ENCODE results near the gene FBXO45.
"Not testable (repeated sequence)": the region's sequence is repeated elsewhere in the genome, so short reads cannot be mapped to it uniquely, and the experiment has no call there.

Gene FBXO45, protein sequence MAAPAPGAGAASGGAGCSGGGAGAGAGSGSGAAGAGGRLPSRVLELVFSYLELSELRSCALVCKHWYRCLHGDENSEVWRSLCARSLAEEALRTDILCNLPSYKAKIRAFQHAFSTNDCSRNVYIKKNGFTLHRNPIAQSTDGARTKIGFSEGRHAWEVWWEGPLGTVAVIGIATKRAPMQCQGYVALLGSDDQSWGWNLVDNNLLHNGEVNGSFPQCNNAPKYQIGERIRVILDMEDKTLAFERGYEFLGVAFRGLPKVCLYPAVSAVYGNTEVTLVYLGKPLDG
- 46.3 to 48.9 reads per million in 2 experiments for total RNA-seq

DNA sequence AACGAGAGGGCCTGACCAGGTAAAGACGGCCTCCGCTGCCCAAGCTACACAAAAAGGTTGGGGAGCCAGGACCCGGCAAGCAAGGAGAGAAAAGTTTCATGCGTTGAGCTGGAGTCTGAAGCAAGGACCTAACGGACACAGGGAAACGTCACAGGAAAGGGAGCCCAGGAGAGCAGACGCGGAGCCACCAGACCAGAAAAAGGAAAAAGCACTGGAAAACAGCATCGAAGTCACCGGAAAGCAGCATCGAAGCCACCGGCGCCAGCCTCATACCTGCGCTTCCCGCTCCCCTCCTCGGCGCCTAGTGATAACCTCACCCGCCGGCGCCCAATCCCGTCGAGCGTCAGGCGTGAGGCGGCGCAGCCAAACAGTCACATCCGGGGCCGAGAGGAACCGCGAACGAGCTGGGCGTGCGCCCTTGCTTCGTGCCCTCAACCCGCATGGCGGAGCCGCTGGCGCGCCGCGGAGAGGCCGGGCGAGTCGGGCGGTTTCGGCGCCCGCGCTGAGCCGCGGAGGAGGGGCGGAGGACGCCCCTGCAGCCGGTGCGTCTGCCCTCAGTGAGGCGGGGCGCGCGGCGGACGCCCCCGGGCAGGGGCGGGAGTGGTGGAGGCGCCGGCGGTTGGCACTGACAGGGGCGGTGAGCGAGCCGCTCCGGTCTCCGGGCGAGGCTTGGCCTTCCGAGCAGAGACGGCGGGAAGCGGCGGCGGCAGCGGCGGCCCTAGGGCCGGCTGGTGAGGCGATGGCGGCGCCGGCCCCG lies at the start of gene FBXO45, which contains the start of gene WDR53:
Gene FBXO45, plus strand, starts transcription at position 415 of the 757 bp plus-strand sequence. Its CDS starts 325 bp downstream, at position 740.
Gene WDR53, minus strand, starts transcription at position 309 of the 757 bp plus-strand sequence. CDS start 7,079 bp downstream, outside the sequence.
- DNase-seq (ENCODE audit: low read depth), result peak; percentile 93

DNA sequence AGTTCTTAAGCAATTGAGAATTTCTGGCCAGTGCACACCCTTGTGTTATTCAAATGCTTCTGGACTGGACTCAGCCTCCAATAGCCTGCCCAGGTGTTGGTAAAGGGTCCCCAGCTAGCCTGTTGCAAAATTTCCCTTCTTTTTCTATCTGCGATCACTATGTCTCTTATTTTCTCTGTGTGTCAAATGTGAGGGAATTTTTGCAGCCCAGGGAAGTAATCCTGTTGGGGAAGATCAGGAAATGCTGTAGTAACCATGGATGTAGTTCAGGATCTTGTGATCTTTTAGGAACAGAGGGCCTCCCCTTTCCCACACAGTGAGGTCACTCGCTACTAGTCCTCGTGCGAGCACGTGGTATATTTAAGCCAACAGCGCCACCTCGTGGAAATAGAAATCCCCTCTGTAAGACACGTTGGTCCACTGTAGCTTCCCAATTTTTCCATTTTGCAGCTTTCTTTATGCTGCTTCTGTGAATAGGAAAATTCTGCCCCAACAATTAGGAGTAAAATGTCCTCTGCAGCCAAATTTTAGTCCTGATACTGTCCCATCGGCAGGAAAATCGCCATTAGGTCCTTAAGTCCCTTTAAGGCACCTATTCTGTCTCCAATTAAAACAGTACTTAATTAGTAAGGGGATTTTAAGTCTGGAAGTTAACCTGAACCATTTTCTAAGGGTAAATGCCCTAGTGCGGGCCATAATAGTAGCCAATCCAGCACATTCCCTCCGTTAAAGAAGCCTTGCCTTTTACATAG lies 49.3 kb upstream of the FBXO45 start:
- peak; percentile 36 for DNase-seq (ENCODE audit: low read depth)

DNA sequence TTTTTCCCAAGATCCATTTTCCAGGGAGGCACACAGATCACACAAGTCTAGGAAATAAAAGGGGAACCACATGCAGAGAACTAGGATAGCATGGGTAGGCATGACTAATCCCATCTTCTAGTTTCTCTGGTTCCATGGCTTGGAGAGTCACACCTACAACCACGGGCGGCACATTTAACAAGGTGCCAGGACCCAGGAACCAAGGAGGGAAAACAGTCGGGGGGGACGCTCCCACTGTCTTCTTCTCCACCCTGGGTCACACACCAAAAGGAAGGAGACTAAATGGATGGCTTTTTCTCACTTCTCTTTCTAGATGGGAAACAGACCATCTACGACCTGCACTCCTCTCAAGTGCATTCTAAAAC lies 48.8 kb upstream of the FBXO45 start:
- DNase-seq (ENCODE audit: low read depth), result no peak

DNA sequence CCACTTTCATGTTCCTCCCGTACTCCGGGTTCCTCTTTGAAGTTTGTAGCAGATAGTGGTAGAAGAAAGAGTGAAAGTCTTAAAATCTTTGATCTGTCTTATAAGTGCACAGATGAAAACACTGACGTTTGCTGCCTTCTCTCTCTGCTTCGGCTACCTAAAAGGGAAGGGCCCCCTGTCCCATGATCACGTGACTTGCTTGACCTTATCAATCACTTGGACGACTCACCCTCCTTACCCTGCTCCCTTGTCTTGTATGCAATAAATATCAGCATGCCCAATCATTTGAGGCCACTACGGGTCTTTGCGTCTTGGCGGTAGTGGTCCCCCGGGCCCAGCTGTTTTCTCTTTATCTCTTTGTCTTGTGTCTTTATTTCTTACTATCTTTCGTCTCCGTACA lies 47.2 kb upstream of the FBXO45 start:
- not testable (repeated sequence) for DNase-seq (ENCODE audit: low read depth)

DNA sequence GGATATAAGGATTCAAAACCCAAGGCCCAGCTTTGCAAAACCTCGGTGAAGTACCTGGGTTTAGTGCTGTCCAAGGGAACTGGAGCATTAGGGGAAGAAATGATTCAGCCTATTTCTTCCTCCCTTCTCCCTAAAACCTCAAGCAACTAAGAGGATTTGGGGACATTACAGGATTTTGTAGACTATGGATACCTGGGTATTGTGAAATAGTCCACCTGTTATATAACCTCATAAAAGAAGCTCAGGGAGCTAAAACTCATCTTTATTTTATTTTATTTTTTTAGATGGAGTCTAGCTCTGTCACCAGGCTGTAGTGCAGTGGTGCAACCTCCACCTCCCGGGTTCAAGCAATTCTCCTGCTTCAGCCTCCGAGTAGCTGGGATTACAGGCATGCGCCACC lies 44.6 kb upstream of the FBXO45 start:
- DNase-seq (ENCODE audit: low read depth), result no peak

DNA sequence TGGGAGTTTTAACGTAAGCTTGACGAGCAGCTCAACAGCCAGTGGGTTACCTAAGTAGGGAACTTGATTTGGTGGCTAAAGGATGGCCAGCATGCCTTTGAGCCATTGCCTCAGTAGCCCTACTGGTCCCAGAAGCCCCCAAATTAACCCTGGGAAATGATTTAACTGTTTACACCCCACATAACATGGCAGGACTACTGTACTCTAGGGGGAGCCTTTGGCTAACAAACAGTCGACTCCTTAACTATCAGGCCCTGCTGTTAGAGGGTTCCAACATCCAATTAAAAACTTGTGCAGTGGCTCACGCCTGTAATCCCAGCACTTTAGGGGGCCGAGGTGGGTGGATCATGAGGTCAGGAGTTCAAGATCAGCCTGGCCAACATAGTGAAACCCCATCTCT lies 43.9 kb upstream of the FBXO45 start:
- DNase-seq (ENCODE audit: low read depth), result no peak

DNA sequence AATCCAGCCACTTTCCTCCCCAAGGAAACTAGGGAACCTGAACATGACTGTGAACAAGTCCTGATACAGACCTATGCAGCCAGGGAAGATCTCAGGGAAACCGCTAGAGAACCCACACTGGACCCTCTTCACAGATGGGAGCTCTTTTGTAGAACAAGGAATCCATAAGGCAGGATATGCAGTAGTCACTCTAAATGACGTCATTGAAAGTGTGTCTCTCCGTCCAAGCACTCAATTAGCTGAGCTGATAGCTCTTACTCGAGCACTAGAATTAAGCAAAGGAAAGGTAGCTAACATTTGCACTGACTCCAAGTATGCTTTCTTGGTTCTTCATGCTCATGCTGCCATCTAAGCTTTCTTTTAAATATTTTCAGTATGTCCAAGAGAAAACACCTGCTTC lies 43.3 kb upstream of the FBXO45 start:
- DNase-seq (ENCODE audit: low read depth), result no peak

DNA sequence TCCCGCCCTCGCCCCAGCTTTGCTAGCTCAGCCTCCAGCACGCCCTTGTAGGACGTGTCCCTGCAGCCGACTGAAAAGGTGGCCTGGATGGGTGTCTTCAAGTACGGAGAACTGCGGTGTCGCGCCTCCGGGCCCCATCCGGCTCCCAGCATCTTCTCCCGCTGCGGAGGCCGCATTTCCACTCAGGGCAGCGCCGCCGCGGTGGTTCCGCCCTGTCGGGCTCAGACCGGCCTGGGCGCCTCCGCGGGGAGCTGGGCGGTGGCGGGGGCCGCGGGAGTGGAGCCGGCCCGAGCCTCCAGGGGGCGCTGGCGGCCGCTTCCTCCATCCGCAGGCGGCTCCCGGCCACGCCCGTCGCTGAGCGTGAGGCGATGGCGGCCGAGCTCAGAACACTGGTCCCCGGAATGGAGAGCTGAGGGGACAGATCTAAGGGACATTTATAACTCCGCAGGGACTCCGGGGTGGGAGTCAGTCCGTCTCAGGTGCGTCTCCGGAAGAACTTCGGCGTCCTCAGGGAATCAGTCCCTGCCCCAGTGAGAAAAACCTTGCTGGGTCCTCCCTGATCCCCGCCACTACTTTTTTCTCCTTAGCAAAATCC lies 39.7 kb upstream of the FBXO45 start:
- DNase-seq (ENCODE audit: low read depth), result peak; percentile 25

DNA sequence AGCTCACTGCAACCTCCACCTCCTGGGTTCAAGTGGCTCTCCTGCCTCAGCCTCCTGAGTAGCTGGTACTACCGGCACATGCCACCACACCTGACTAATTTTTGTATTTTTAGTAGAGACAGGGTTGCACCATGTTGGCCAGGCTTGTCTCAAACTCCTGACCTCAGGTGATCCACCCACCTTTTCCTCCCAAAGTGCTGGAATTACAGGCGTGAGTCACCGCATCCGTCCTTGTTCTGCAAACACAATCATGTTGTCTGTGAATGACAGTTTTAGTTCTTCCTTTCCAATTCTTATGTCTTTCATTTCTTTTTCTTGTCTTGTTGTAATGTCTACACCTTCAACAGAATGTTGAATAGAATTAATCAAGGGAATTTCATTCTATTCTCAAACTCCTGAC lies 37.0 kb upstream of the FBXO45 start:
- DNase-seq (ENCODE audit: low read depth), result no peak

DNA sequence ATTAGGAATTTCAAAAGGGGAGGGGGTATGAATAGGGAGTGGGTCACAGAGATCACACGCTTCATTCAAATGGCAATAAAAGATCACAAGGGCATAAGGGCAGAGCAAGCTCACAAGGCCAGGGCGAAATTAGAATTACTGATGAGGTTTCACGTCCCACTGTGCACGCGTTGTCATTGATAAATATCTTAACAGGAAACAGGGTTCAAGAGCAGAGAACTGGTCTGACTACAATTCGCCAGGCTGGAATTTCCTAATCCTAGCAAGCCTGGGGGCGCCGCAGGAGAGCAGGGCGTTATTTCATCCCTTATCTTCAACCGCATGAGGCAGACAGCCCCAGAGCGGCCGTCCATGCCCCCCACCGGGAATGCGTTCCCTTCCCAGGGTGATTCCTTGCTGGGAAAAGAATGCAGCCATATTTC lies 35.2 kb upstream of the FBXO45 start:
- no peak for DNase-seq (ENCODE audit: low read depth)

DNA sequence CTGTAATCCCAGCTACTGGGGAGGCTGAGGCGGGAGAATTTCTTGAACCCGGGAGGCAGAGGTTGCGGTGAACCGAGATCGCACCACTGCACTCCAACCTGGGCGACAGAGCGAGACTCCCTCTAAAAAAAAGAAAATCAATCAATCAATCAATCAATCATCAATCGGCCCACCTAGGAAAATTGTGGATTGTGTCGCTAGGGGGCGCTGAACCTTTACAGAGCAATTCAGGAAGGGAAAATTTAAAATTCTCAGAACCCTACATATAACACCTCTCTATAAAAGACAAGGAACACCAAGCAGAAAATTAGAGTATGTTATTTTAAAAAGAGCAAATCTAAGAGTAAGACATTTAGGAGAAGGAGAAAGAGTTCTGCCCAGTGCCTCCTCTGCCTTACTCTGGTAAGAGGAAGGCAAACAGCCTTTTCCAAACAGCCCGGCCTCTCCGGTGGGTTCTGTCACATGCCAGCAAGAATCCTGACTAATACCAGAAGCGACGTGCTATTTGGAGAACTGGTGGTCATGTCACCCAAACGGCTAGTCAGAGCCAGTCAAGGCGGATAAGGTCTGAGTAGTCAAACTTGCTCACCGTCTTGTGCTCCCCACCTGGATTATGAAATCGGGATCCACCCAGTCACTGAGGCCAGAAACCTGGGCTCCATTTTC lies 31.0 kb upstream of the FBXO45 start:
- DNase-seq (ENCODE audit: low read depth), result peak; percentile 51

DNA sequence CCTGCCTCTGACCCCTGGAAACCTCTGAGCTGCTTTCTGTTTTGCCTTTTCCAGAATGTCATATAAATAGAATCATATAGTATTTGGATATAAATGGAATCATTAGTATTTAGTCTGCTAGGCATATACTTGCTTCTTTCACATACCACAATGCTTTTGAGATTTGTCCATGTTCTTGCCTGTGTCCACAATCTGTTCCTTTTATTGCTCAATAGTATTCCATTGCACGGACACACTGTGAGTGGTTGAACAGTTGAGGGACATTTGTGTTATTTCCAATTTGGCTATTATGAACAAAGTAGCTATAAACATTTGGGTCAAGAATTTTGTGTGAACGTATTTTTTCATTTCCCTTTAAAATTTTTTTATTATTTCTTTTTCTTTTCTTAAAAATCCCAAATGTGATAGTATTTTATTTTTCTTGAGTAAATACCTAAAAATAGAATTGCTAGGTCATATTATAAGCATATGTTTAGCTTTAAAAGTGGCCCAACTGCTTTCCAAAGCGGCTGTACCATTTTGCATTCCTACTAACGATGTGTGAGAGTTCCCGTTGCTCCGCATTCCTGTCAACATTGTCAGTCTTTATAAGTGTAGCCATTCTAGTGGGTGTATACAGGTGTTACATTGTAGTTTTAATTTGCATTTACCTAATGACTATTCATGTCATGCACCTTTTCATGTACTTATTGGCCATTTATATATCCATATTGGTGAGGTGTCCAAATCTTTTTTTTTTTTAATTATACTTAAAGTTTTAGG lies 26.6 kb upstream of the FBXO45 start:
- no peak for DNase-seq (ENCODE audit: low read depth)

DNA sequence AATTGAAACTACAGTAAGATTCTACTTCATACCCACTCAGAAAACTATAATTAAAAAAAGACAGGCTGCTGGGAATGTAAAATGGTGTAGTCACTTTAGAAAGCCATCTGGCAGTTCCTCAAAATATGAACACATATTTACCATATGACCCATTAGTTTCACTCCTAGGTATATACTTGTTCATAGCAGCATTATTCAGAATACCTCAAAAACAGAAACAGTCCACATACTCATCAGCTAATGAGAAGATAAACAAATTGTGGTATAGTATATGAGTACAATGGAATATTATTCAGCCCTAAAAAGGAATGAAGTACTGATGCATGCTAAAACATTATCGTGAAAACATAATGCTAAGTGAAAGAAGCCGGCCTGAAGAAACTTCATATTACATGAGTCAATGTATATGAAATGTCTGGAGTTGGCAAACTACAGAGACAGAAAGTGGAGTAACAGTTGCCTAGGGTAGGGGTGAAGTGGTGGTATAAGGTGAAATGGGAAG lies 23.9 kb upstream of the FBXO45 start:
- no peak for DNase-seq (ENCODE audit: low read depth)

DNA sequence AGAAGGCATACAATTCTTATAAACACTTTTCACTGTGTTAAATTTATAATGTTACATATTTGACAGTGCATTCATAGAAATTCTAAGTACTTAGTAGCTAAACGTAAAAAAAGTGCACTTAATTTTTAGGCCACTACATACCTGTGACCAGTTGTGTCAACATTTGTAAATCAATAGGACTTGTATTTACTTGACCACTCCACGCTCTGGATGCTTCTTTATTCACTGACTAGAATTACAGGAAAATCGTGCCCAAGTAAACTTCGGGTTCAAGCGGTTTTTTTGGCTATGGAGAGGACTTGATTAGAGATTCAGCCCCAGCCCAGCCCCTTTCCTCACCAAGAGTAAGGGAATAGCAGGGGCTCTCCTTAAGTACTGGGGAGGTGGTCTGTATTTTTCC lies 21.9 kb upstream of the FBXO45 start:
- no peak for DNase-seq (ENCODE audit: low read depth)

DNA sequence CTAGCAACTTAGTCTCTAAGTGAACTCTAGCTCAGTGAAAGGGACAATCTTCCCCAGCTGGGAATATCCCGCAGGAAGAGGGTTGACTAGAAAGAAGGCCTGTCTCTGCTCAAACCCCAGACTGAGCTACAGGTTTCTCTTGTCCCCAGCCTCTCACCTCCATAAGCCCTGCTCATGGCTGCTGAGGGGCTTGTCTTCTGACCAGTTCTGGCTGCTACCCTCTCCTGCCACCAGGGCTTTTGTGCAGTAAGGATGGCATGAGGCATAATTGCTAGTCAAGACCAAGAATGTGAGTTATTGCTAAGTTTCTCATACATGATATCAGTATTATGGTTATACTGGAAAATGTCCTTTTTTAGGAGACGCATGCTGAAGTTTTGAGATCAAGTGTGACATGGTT lies 21.4 kb upstream of the FBXO45 start:
- DNase-seq (ENCODE audit: low read depth), result no peak

DNA sequence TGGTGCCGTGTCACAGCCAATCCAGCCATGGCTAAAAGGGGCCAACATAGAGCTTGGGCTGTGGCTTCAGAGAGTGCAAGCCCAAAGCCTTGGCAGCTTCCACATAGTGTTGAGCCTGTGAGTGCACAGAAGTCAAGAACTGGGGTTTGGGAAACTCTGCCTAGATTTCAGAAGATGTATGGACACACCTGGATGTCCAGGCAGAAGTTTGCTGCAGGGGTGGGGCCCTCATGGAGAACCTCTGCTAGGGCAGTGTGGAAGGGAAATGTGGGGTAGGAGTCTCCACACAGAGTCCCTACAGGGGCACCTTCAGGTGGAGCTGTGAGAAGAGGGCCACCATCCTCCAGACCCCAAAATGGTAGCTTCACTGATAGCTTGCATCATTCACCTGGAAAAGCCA lies 19.1 kb upstream of the FBXO45 start:
- not testable (repeated sequence) for DNase-seq (ENCODE audit: low read depth)

DNA sequence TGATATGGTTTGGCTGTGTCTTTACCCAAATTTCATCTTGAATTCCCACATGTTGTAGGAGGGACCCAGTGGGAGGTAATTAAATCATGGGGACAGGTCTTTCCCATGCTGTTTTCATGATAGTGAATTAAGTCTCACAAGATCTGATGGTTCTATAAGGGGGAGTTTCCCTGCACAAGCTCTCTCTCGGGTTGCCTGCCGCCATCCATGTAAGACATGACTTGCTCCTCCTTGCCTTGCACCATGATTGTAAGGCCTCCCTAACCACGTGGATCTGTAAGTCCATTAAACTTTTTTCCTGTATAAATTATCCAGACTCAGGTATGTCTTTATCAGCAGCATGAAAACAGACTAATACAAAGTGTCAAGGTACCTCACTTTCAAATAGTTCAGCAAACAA lies 18.3 kb upstream of the FBXO45 start:
- not testable (repeated sequence) for DNase-seq (ENCODE audit: low read depth)

DNA sequence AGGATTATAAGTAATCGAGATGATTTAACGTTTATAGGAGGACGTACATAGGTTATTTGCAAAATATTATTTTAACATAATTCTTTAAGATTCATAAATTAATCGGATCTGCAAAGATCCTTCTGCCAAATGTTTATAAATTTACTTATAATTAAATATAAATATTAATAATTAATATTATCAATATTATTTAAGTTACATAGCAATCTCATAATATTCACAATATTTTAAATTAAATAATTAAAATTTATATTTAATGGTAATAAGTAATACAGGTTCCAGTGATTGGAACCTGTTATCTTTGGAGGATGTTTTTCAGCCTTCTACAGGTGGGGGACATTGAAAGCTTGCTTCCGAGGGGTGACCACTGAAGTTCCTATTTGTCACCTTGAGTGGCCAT lies 16.2 kb upstream of the FBXO45 start:
- DNase-seq (ENCODE audit: low read depth), result no peak

DNA sequence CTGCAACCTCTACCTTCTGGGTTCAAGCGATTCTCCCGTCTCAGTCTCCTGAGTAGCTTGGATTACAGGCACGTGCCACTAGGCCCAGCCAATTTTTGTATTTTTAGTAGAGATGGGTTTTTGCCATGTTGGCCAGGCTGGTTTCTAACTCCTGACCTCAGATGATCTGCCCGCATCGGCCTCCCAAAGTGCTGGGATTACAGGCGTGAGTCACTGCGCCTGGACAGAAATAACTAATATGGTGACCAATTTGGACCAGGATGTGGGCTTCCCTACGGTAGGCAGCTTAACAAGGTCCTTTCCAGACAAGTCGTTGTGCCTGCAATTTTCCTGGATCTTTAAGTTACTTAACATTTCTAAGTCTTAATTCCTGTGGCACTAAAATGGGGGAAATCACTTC lies 14.9 kb upstream of the FBXO45 start:
- DNase-seq (ENCODE audit: low read depth), result no peak

DNA sequence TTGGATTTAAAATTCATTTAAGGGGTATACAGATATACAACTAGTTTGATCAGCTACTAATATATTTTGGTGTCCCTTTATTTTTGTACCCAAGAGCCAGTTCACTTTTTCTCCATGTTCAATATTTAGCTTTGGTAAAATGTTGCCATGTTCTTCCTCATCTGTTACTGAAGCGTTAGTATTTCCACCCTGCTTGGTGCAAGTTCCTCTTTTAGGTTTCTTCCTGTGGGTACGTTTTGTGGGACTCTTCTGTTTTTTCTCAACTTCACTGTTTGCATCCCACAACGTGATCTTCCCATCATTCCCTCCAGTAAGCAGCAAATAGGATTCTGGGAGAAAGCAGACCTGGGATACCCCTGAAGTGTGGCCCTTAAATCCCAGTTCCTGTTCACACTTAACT lies 14.3 kb upstream of the FBXO45 start:
- no peak for DNase-seq (ENCODE audit: low read depth)

DNA sequence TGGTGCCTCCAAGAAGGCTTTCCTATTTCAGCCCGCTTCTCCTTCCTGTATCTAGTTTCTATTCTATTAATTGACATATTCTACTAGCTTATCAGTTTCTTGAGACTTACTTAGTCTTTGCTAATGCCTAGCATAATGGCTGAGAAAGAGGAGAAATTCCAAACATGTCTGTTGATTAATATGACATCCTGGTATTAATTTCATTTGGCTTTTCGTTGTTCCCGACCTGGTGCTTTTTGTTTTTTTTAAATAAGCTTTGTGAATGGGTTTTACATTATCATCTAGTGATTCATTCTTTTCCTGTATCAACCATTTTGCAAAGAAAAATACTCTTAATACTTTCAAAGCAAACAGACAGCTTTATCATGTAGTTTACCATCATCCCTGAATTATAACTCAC lies 13.2 kb upstream of the FBXO45 start:
- no peak for DNase-seq (ENCODE audit: low read depth)

Data from T follicular helper cell (primary cell).